HepG2 (cell line): Measurements from ENCODE around the gene CAMTA1. TPM values are rescaled to one million over a fixed set of nuclear protein-coding genes. Genes with fewer than 3 reads are reported as not detected.

ENCODE experiments used
- ATAC-seq: fragments of 200-7000 bp; cut with Tn5 transposase; 3 replicates; pipeline ENCODE4 v1.9.1; 2020; ENCODE audit warnings: mild to moderate bottlenecking, moderate library complexity
- BruUV-seq: library from RNA; stranded (reverse); fragments of 400-500 nt; replicated peaks from 2 replicates; lab custom pipeline; 2021; lab: Mats Ljungman, UMichigan
- CTCF ChIA-PET: fragments of 300-600 bp; formaldehyde crosslinking; extraction: SDS; loops from one replicate; lab custom pipeline; 2021; ENCODE audit warnings: low total read pairs, inconsistent platforms, low intra/inter-chr PET ratio; lab: Yijun Ruan, JAX
- POLR2A ChIA-PET: fragments of 350-600 bp; sonication (Branson Sonifier 250); formaldehyde crosslinking; loops from one replicate; lab custom pipeline; 2020; ENCODE audit warnings: antibody characterized with exemption, inconsistent platforms; lab: Yijun Ruan, JAX
- DNase-seq: peaks from one replicate; pipeline ENCODE4 v3.0.0-alpha.2; 2015; ENCODE audit warnings: low spot score
- FAIRE-seq: peaks from 3 replicates; lab custom pipeline; 2011; peaks lifted over from hg19 to GRCh38; lab: Jason Lieb, UNC
- H2AFZ ChIP-seq: one replicate; pipeline ENCODE4 v1.6.1; 2011; ENCODE audit warnings: low read length, inconsistent platforms
- H3K27ac ChIP-seq: fragments of 300-600 bp; 3 replicates; pipeline ENCODE4 v1.8.0; 2011; ENCODE audit warnings: mixed run types, mild to moderate bottlenecking, mixed read lengths, low read length, inconsistent platforms; ENCODE audit not compliant: insufficient read depth; ENCODE audit errors: extremely low read length
- H3K27me3 ChIP-seq, 2 experiments: fragments of 200-600 bp in 1 of 2; 2 replicates in 1 of 2; 3 replicates in 1 of 2; pipeline versions ENCODE4 v1.6.0 to v1.8.0; 2011; ENCODE audit warnings: low read length in 2 of 2, mild to moderate bottlenecking in 2 of 2, moderate library complexity in 2 of 2, inconsistent platforms in 1 of 2; ENCODE audit not compliant: insufficient read depth in 2 of 2, control insufficient read depth in 1 of 2
- H3K36me3 ChIP-seq, 2 experiments: fragments of 200-600 bp in 1 of 2; replicated peaks in 1 of 2; 2 replicates in 1 of 2; 3 replicates in 1 of 2; pipeline versions ENCODE4 v1.5.1 to v1.8.0; 2011; ENCODE audit warnings: low read length in 2 of 2, inconsistent platforms in 1 of 2; ENCODE audit not compliant: insufficient read depth in 2 of 2, control insufficient read depth in 1 of 2
- H3K4me1 ChIP-seq: 2 replicates; pipeline ENCODE4 v1.5.1; 2012; ENCODE audit warnings: low read length, inconsistent platforms; ENCODE audit not compliant: insufficient read depth
- H3K4me2 ChIP-seq: 2 replicates; pipeline ENCODE4 v1.6.0; 2011; ENCODE audit warnings: low read depth, low read length, inconsistent platforms
- H3K4me3 ChIP-seq, 3 experiments: fragments of 200-600 bp in 1 of 3; sonication (generic), shearing (Covaris generic) in 1 of 3; replicated peaks in 1 of 3; 2 replicates each; pipeline ENCODE4 v1.5.1; 2011 to 2016; ENCODE audit warnings: low read length in 3 of 3, inconsistent platforms in 2 of 3, low read depth in 2 of 3, mild to moderate bottlenecking in 2 of 3, control low read depth in 1 of 3, mixed read lengths in 1 of 3; ENCODE audit not compliant: insufficient read depth in 1 of 3
- H3K79me2 ChIP-seq: one replicate; pipeline ENCODE4 v1.6.1; 2011; ENCODE audit warnings: low read length, inconsistent platforms; ENCODE audit not compliant: insufficient read depth
- H3K9ac ChIP-seq: 2 replicates; pipeline ENCODE4 v1.6.0; 2011; ENCODE audit warnings: mild to moderate bottlenecking, low read depth, low read length, inconsistent platforms; ENCODE audit not compliant: insufficient read depth
- H3K9me3 ChIP-seq: 2 replicates; pipeline ENCODE4 v1.5.1; 2012; ENCODE audit warnings: mild to moderate bottlenecking, low read length
- H4K20me1 ChIP-seq: 2 replicates; pipeline ENCODE4 v1.6.0; 2011; ENCODE audit warnings: inconsistent platforms, mild to moderate bottlenecking, low read length, moderate library complexity; ENCODE audit not compliant: insufficient read depth
- EHMT2 ChIP-seq: fragments of 200-600 bp; sonication (generic); IDR thresholded peaks from 2 replicates; pipeline ENCODE4 v1.7.0; 2017; ENCODE audit warnings: antibody characterized with exemption, low read depth, low read length, borderline replicate concordance
- ERF ChIP-seq: IDR thresholded peaks from 2 replicates; pipeline ENCODE4 v1.6.1; 2018; ENCODE audit warnings: missing biosample characterization, missing genetic modification reagents
- HOXA5 ChIP-seq: sonication (generic); formaldehyde crosslinking; IDR thresholded peaks from 2 replicates; pipeline ENCODE4 v1.4.0; 2020; ENCODE audit warnings: missing genetic modification reagents
- RNF219 ChIP-seq: sonication (generic); formaldehyde crosslinking; IDR thresholded peaks from 2 replicates; pipeline ENCODE4 v1.5.0; 2020; ENCODE audit warnings: mild to moderate bottlenecking, missing genetic modification reagents
- SIX1 ChIP-seq: sonication (generic); formaldehyde crosslinking; IDR thresholded peaks from 2 replicates; pipeline ENCODE4 v1.4.0; 2020; ENCODE audit warnings: missing genetic modification reagents, borderline replicate concordance
- SMYD3 ChIP-seq: sonication (generic); formaldehyde crosslinking; IDR thresholded peaks from 2 replicates; pipeline ENCODE4 v1.8.1; 2023; ENCODE audit warnings: mild to moderate bottlenecking, missing genetic modification reagents
- SOX13 ChIP-seq, 3 experiments: fragments of 450-650 bp in 1 of 3; sonication (generic) in 1 of 3; formaldehyde crosslinking in 1 of 3; IDR thresholded peaks in 2 of 3; conservative IDR thresholded peaks in 1 of 3; 2 replicates each; pipeline versions ENCODE4 v1.5.0 to v1.6.1; 2016 to 2020; ENCODE audit warnings: antibody characterized with exemption in 1 of 3, mild to moderate bottlenecking in 1 of 3, missing compliant biosample characterization in 1 of 3, missing genetic modification reagents in 1 of 3, moderate library complexity in 1 of 3
- SSRP1 ChIP-seq: IDR thresholded peaks from 2 replicates; pipeline ENCODE4 v1.6.1; 2016; ENCODE audit warnings: control low read depth
- ZBTB21 ChIP-seq: sonication (generic); formaldehyde crosslinking; IDR thresholded peaks from 2 replicates; pipeline ENCODE4 v1.4.0; 2020; ENCODE audit warnings: missing genetic modification reagents
- ZNF207 ChIP-seq: fragments of 450-650 bp; IDR thresholded peaks from 2 replicates; pipeline ENCODE4 v1.6.1; 2016; ENCODE audit warnings: antibody characterized with exemption, borderline replicate concordance
- ZNF441 ChIP-seq: sonication (generic); formaldehyde crosslinking; IDR thresholded peaks from 2 replicates; pipeline ENCODE4 v1.7.0; 2021; ENCODE audit warnings: missing genetic modification reagents, borderline replicate concordance
- ZNF556 ChIP-seq: sonication (generic); formaldehyde crosslinking; IDR thresholded peaks from 2 replicates; pipeline ENCODE4 v1.4.0; 2020; ENCODE audit warnings: mild to moderate bottlenecking, missing genetic modification reagents, borderline replicate concordance
- ZNF558 ChIP-seq: sonication (generic); formaldehyde crosslinking; IDR thresholded peaks from 2 replicates; pipeline ENCODE4 v1.9.0; 2022; ENCODE audit warnings: mild to moderate bottlenecking, missing genetic modification reagents, borderline replicate concordance
- WGBS: methylation state at CpG from one replicate; pipeline ENCODE4 v1.1.6; 2017; ENCODE audit warnings: low lambda C conversion rate; 5-methylcytosine and 5-hydroxymethylcytosine counted together
- in situ Hi-C: cut with HindIII; loops from 2 replicates; pipeline ENCODE4 v1.10.0; 2017; ENCODE audit warnings: low pct_unique_long_range_greater_than_20kb; ENCODE audit not compliant: extremely low pct_ligation_motif_present
- intact Hi-C: fragments of 100-400 bp; cut with micrococcal nuclease; formaldehyde crosslinking; loops from one replicate; pipeline ENCODE4 v1.10.0; 2022; ENCODE audit not compliant: unreplicated experiment
- polyA plus RNA-seq, 8 experiments: library from polyadenylated mRNA; depleted of rRNA in 3 of 8; stranded (reverse) in 7 of 8; unstranded in 1 of 8; fragments of >200 nt; fragmentation: Illumina TruSeq in 4 of 8; extraction: Trizol in 4 of 8; gene quantifications; 2 replicates each; pipeline versions ENCODE4 v1.2.1 to v1.2.3, GENCODE V29; 2011 to 2016; ENCODE audit warnings: low read depth in 4 of 8, missing spikeins in 1 of 8, mixed read lengths in 1 of 8; ENCODE audit not compliant: insufficient read depth in 1 of 8
- total RNA-seq, 5 experiments: library from RNA; depleted of rRNA; stranded (reverse); fragments of >200 nt; fragmentation: Illumina TruSeq; extraction: Trizol; gene quantifications; 2 replicates each; pipeline ENCODE4 v1.2.3, GENCODE V29; 2016; ENCODE audit warnings: low read depth in 1 of 5
- TF ChIP-seq, protein P1 (sequence below): sonication (generic); formaldehyde crosslinking; IDR thresholded peaks from 2 replicates; pipeline ENCODE4 v1.5.1; 2020; ENCODE audit warnings: missing genetic modification reagents, mild to moderate bottlenecking, borderline replicate concordance

The CAMTA1 gene
- total and polyA plus RNA-seq, 2 of the 13 experiments (the other 11 are each of a cell fraction or from before 2014, with no cell fraction given), result 25.0 to 36.4 TPM

GRCh38 chr1:7012461-7012924 lies 227.2 kb downstream of the CAMTA1 start:
- DNase-seq (no peak), ATAC-seq (no peak), FAIRE-seq (no peak)
- no TSS peak for BruUV-seq
- intact Hi-C loops, result no loop called here
- H3K4me3 ChIP-seq, result no peak overlapping the region
- no peaks in the 10 kb centered on the region for H4K20me1 ChIP-seq
- no peak overlapping the region for H3K27ac ChIP-seq
- H3K79me2 ChIP-seq, result no peaks in the 10 kb centered on the region
- H2AFZ ChIP-seq, result no peak overlapping the region
- in situ Hi-C loops, result no loop called here
- no peaks in the 10 kb centered on the region for H3K36me3 ChIP-seq
- ChIA-PET POLR2A (no interaction called here), CTCF (no interaction called here)
- WGBS, result 70% methylated on average over 14 of the region's 14 CpGs
- no peak overlapping the region for H3K4me2 ChIP-seq
- no peaks in the 10 kb centered on the region for H3K4me1 ChIP-seq
- H3K9me3 ChIP-seq, result no peaks in the 10 kb centered on the region
- TF ChIP-seq, protein P1, sequence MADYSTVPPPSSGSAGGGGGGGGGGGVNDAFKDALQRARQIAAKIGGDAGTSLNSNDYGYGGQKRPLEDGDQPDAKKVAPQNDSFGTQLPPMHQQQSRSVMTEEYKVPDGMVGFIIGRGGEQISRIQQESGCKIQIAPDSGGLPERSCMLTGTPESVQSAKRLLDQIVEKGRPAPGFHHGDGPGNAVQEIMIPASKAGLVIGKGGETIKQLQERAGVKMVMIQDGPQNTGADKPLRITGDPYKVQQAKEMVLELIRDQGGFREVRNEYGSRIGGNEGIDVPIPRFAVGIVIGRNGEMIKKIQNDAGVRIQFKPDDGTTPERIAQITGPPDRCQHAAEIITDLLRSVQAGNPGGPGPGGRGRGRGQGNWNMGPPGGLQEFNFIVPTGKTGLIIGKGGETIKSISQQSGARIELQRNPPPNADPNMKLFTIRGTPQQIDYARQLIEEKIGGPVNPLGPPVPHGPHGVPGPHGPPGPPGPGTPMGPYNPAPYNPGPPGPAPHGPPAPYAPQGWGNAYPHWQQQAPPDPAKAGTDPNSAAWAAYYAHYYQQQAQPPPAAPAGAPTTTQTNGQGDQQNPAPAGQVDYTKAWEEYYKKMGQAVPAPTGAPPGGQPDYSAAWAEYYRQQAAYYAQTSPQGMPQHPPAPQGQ (CRISPR knock-in tag), result no peak
- no peak for TF ChIP-seq ERF
- no peak for TF ChIP-seq ZBTB21
- TF ChIP-seq SSRP1 (CRISPR knock-in tag), result no peak
- TF ChIP-seq ZNF441 (CRISPR knock-in tag), result no peak
- no peak for TF ChIP-seq ZNF558
- TF ChIP-seq EHMT2, result no peak
- no peak for TF ChIP-seq SOX13 (IDR thresholded peaks at IDR 0.05)
- TF ChIP-seq SOX13 (CRISPR knock-in tag; conservative IDR thresholded peaks at IDR 0.05 in 1 of 2, IDR thresholded peaks at IDR 0.05 in 1 of 2), result no peak
- no peak for TF ChIP-seq ZNF207
- no peak for TF ChIP-seq ZNF556 (CRISPR knock-in tag)
- no peak for TF ChIP-seq HOXA5
- no peak for TF ChIP-seq SMYD3 (CRISPR knock-in tag)
- TF ChIP-seq SIX1 (CRISPR knock-in tag), result no peak
- TF ChIP-seq RNF219, result no peak
- H3K9ac ChIP-seq, result no peak overlapping the region
- H3K27me3 ChIP-seq, result peaks cover 11 to 46% of the 10 kb centered on the region in 2 experiments
